Glutamatergic neuron (in vitro differentiated cells): ENCODE data around the gene APBA2. TPM values are rescaled to one million over a fixed set of nuclear protein-coding genes. Genes with fewer than 3 reads are reported as not detected.

Source experiments
- DNase-seq: peaks from one replicate; pipeline ENCODE4 v3.0.0; 2022
- H3K27ac Mint-ChIP-seq: one replicate; pipeline ENCODE4 v1.8.0; 2020; ENCODE audit warnings: mild to moderate bottlenecking, mixed read lengths, inconsistent platforms; ENCODE audit not compliant: unreplicated experiment
- H3K27me3 Mint-ChIP-seq: one replicate; pipeline ENCODE4 v1.8.0; 2020; ENCODE audit warnings: mild to moderate bottlenecking, moderate library complexity, mixed read lengths, inconsistent platforms; ENCODE audit not compliant: unreplicated experiment
- H3K36me3 Mint-ChIP-seq: one replicate; pipeline ENCODE4 v1.8.0; 2020; ENCODE audit warnings: mild to moderate bottlenecking, mixed read lengths, inconsistent platforms; ENCODE audit not compliant: unreplicated experiment
- H3K4me1 Mint-ChIP-seq: one replicate; pipeline ENCODE4 v1.8.0; 2020; ENCODE audit warnings: mild to moderate bottlenecking, low read depth, mixed read lengths, inconsistent platforms; ENCODE audit not compliant: unreplicated experiment
- H3K4me3 Mint-ChIP-seq: one replicate; pipeline ENCODE4 v1.8.0; 2020; ENCODE audit warnings: mild to moderate bottlenecking, mixed read lengths, inconsistent platforms; ENCODE audit not compliant: unreplicated experiment
- H3K9me3 Mint-ChIP-seq: one replicate; pipeline ENCODE4 v1.8.0; 2020; ENCODE audit warnings: mild to moderate bottlenecking, moderate library complexity, mixed read lengths, inconsistent platforms; ENCODE audit not compliant: unreplicated experiment
- total RNA-seq: library from RNA; stranded (reverse); fragmentation: NEBNext Ultra II Directional; extraction: Animal tissue kit (Norgen Biotek cat#: 25700); gene quantifications from one replicate; pipeline ENCODE4 v1.2.1, GENCODE V29; 2021; ENCODE audit not compliant: unreplicated experiment
- TF ChIP-seq, protein P1 (sequence below): fragments of 200-600 bp; sonication (generic); IDR thresholded peaks from one replicate; pipeline ENCODE4 v1.5.0; 2021; ENCODE audit not compliant: partially characterized antibody, unreplicated experiment

Gene APBA2
- total RNA-seq, 1 donor from 2014 or later: 166 TPM

DNA sequence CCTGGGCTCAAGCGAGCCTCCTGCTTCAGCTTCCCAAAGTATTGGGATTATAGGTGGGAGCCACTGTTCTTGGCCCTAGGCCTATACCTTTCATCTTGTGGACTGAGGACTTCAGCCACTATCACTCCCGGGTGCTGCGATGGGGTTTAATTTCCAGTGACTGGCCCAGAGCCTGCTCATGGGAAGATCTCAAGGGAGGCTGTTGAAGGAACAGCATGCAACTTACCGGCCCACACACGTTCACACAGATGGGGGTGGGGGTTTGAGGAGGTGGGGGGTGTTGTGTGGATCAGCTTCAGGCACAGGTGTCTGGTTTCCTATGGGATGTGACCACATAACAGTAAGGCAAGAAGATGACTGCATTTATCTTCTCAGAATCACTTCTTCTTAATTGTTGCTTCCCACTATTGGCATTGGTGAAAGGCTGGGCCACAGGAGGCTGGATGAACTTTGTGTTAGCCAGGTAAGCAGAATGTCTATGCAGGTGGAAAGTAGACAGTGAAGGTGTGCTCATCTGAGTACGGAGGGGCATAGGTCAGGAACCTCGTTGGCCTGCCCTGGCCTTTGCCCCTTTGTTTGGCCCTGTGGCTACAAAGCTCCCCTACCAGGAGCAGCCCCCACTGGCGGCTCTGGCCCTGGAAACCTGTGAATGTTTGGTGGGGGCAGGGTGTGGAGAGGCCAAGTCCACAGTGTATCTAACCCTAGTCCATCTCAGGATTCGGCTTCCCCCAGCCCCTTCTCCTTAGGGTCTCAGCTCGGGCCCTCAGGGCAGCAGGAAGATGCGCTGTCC lies 1.4 kb upstream of the APBA2 start:
- peaks cover 15% of the 10 kb centered on the region for H3K9me3 Mint-ChIP-seq

DNA sequence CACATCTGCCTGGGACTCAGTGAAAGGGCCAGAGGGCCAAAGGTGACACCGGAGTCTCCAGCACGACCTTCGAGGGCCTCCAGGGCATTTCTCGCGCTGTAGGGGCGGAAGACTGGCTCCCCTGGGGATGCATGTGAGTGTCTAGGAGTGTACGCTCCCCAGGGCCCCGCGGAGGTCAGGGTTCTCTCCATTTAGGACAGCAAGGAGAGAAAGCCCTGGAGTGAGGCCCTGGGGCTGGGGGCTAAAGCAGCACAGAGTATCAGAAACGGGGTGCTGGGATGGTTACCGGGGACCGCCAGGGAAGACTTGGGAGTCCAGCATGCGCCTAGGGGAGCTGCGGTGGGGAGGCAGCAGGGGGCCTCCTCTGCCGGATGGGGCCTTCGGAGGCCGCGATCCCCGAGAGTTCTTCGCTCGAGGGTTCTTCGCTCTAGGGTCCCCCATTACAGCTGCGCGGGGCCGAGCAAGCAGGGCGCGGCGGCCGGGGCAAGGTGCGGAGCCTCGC lies 595 bp upstream of the APBA2 start:
- peaks cover 11% of the 10 kb centered on the region for H3K27me3 Mint-ChIP-seq
- peaks cover 26% of the 10 kb centered on the region for H3K4me1 Mint-ChIP-seq
- H3K9me3 Mint-ChIP-seq: peaks cover 16% of the 10 kb centered on the region
- peak overlapping the region; percentile 64 for H3K27ac Mint-ChIP-seq
- TF ChIP-seq, protein P1, sequence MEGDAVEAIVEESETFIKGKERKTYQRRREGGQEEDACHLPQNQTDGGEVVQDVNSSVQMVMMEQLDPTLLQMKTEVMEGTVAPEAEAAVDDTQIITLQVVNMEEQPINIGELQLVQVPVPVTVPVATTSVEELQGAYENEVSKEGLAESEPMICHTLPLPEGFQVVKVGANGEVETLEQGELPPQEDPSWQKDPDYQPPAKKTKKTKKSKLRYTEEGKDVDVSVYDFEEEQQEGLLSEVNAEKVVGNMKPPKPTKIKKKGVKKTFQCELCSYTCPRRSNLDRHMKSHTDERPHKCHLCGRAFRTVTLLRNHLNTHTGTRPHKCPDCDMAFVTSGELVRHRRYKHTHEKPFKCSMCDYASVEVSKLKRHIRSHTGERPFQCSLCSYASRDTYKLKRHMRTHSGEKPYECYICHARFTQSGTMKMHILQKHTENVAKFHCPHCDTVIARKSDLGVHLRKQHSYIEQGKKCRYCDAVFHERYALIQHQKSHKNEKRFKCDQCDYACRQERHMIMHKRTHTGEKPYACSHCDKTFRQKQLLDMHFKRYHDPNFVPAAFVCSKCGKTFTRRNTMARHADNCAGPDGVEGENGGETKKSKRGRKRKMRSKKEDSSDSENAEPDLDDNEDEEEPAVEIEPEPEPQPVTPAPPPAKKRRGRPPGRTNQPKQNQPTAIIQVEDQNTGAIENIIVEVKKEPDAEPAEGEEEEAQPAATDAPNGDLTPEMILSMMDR: no peak
- no peak for DNase-seq
- no peaks in the 10 kb centered on the region for H3K36me3 Mint-ChIP-seq
- H3K4me3 Mint-ChIP-seq: peak overlapping the region; percentile 73

More for the DNA sequence above, 1.4 kb upstream of the APBA2 start:
- TF ChIP-seq, protein P1: no peak
- H3K36me3 Mint-ChIP-seq: no peaks in the 10 kb centered on the region
- peak overlapping the region; percentile 73 for H3K4me3 Mint-ChIP-seq
- DNase-seq: no peak
- peaks cover 11% of the 10 kb centered on the region for H3K27me3 Mint-ChIP-seq
- peak overlapping the region; percentile 64 for H3K27ac Mint-ChIP-seq
- H3K4me1 Mint-ChIP-seq: peaks cover 19% of the 10 kb centered on the region

DNA sequence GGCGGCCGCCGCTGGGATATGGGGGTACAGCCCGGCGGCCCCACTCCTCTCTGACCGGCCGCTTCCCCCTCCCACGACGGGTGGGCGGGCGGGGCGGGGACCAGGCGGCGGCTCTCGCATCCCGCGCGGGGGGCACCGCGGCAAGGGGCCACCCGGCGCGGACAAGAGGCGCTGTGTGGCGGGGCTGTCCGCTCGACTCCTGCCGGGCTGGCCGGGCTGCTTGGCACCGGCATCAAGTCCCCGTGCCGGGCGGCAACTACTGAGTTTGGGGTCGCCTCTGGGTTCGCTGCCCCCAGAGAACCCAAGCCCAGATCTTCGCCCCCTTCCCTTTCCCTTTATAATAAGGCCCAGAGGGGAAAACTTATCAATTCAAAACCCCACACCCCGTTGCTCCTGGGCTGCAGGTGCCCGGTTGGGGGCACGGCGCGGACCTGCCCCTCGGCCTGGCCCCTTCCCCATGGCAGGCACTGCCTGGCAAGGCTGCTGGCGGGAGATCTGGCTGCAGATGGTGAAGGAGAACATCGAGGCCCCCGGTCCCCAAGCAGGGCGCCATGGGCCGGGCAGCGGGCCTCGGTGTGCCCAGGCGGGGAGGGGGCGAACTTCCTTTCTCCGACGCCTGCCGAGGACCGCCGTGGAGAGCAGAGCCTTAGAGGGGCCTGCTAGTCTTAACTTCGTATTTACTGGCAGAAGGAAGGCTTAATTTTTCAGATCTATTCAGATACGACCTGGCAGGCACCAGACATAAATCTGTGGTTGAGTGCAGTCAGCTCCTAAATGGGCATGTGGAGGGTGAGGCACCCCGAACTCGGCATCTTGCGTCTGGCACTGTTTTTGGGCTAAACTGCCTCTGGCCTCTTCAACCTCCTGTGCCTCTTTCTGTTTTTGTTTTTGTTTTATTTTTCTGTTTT lies 911 bp downstream of the APBA2 start:
- H3K4me1 Mint-ChIP-seq: peaks cover 38% of the 10 kb centered on the region
- peaks cover 14% of the 10 kb centered on the region for H3K9me3 Mint-ChIP-seq
- H3K27ac Mint-ChIP-seq: peak overlapping the region; percentile 92
- TF ChIP-seq, protein P1: no peak
- DNase-seq: no peak
- H3K4me3 Mint-ChIP-seq: peak overlapping the region; percentile 96
- H3K27me3 Mint-ChIP-seq: peaks cover 11% of the 10 kb centered on the region
- H3K36me3 Mint-ChIP-seq: no peaks in the 10 kb centered on the region

DNA sequence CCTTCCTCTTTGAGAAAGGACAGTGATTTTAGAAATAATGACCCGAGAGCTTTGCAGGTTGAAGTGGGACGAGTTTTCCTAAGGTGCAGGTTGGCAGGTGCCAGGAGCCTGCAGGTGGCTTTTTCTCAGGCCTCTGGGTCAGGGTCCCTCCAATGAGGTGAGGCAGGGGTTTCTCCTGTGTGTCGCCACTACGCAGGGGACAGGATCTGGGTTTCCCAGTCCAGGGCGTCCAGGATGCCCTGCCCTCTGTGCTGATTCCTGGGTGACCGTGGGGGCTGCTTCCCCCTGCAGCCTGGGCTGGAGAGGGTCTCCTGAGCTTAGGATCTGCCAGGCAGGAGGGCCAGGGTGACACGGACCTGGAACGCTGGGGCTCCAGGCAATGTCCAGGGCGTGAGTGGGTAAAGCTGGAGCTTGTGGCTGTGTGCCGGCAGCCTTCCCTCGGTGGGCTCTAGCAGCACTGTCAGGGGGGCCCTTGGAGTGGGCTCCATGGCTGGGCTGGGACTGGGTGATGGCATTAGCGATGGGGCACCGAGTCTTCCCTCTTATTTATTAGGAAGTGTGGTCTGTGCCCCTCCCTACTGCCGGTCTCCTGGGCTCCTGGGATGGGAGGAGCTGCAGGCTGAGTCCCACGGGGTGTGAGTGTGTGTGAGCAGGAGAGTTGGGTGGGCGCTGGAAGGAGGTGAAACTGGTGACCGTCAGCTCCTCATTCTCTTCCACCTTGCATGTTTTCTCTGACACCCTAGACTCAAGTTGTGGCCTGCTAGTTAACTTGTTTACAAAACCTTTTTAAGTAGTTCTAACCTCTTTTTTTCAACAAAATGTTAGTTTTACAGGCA lies 1.8 kb downstream of the APBA2 start:
- no peak for DNase-seq
- H3K27ac Mint-ChIP-seq: peak overlapping the region; percentile 92
- peaks cover 13% of the 10 kb centered on the region for H3K27me3 Mint-ChIP-seq
- H3K4me1 Mint-ChIP-seq: peaks cover 39% of the 10 kb centered on the region
- peak overlapping the region; percentile 96 for H3K4me3 Mint-ChIP-seq
- H3K36me3 Mint-ChIP-seq: no peaks in the 10 kb centered on the region
- TF ChIP-seq, protein P1: no peak
- peaks cover 14% of the 10 kb centered on the region for H3K9me3 Mint-ChIP-seq
